RPMI7951 (cell line): Measurements from ENCODE around the gene KREMEN1. TPM values are rescaled to one million over a fixed set of nuclear protein-coding genes. Genes with fewer than 3 reads are reported as not detected.

Source experiments
- DNase-seq: peaks from one replicate; pipeline ENCODE4 v3.0.0-alpha.2; 2012; ENCODE audit warnings: low read depth
- total RNA-seq: library from RNA; depleted of rRNA; stranded (reverse); fragments of >200 nt; shearing (Covaris generic); gene quantifications from 2 replicates; pipeline ENCODE4 v1.2.3, GENCODE V29; 2014

The KREMEN1 gene
- total RNA-seq, 1 experiment from 2014 or later = 6.1 TPM

- no peak for DNase-seq
Measured at GRCh38 chr22:29049655-29050263, 23.1 kb upstream of the KREMEN1 start.

GRCh38 chr22:29050457-29050856 is 22.4 kb upstream of the KREMEN1 start:
- DNase-seq = no peak

- no peak for DNase-seq
Measured at GRCh38 chr22:29053048-29053702, 19.7 kb upstream of the KREMEN1 start.

- DNase-seq = no peak
Measured at GRCh38 chr22:29054251-29054767, 18.5 kb upstream of the KREMEN1 start.

- DNase-seq = no peak
Measured at GRCh38 chr22:29055192-29055830, 17.5 kb upstream of the KREMEN1 start.

- DNase-seq = no peak
Measured at GRCh38 chr22:29056472-29056871, 16.4 kb upstream of the KREMEN1 start.

- DNase-seq = no peak
Measured at GRCh38 chr22:29060251-29060869, 12.5 kb upstream of the KREMEN1 start.

- no peak for DNase-seq
Measured at GRCh38 chr22:29060931-29061330, 11.9 kb upstream of the KREMEN1 start.

GRCh38 chr22:29061773-29062172 is 11.1 kb upstream of the KREMEN1 start, which contains the start of gene C22orf31:
TSS of gene C22orf31 (minus strand) at chr22:29061831. CDS start at chr22:29061792, 39 bp downstream.
- DNase-seq = no peak

- peak; percentile 72 for DNase-seq
Measured at GRCh38 chr22:29062286-29062821, 10.5 kb upstream of the KREMEN1 start.

- no peak for DNase-seq
Measured at GRCh38 chr22:29065468-29066190, 7.2 kb upstream of the KREMEN1 start.

- DNase-seq = no peak
Measured at GRCh38 chr22:29069463-29069862, 3.4 kb upstream of the KREMEN1 start.

- DNase-seq = no peak
Measured at GRCh38 chr22:29070490-29070889, 2.3 kb upstream of the KREMEN1 start.

GRCh38 chr22:29071261-29072045 is 1.4 kb upstream of the KREMEN1 start:
- DNase-seq = no peak

- peak; percentile 62 for DNase-seq
Measured at GRCh38 chr22:29072193-29072978, 449 bp upstream of the KREMEN1 start.

- DNase-seq = peak; percentile 18
Measured at GRCh38 chr22:29073618-29074275, 912 bp downstream of the KREMEN1 start.

- no peak for DNase-seq
Measured at GRCh38 chr22:29074276-29074772, 1.5 kb downstream of the KREMEN1 start.

GRCh38 chr22:29078036-29078868 is 5.4 kb downstream of the KREMEN1 start:
- no peak for DNase-seq
